Loucy (cell line): Measurements from ENCODE around the gene CASP5.
"Not testable (repeated sequence)": the region's sequence is repeated elsewhere in the genome, so short reads cannot be mapped to it uniquely, and the experiment has no call there.

Source experiments
- H2AFZ ChIP-seq: fragments of 200-600 bp; sonication (generic); 2 replicates; pipeline ENCODE4 v1.6.0; 2016; ENCODE audit warnings: antibody characterized with exemption, mild to moderate bottlenecking, low read length, moderate library complexity
- H3F3A ChIP-seq: fragments of 200-600 bp; 2 replicates; pipeline ENCODE4 v1.6.0; 2016; ENCODE audit warnings: antibody characterized with exemption, low read depth, mild to moderate bottlenecking
- H3K27me3 ChIP-seq: fragments of 200-600 bp; sonication (generic); 2 replicates; pipeline ENCODE4 v1.6.1; 2014; ENCODE audit warnings: low read length, mild to moderate bottlenecking; ENCODE audit not compliant: insufficient read depth, poor library complexity, severe bottlenecking
- H3K36me3 ChIP-seq: fragments of 200-600 bp; sonication (generic); 2 replicates; pipeline ENCODE4 v1.6.1; 2016; ENCODE audit warnings: low read length; ENCODE audit not compliant: insufficient read depth
- H3K4me1 ChIP-seq: fragments of 200-600 bp; sonication (generic); 2 replicates; pipeline ENCODE4 v1.5.1; 2014; ENCODE audit warnings: low read length, mild to moderate bottlenecking; ENCODE audit not compliant: insufficient read depth, poor library complexity, severe bottlenecking
- H3K4me2 ChIP-seq: fragments of 200-600 bp; sonication (generic); 2 replicates; pipeline ENCODE4 v1.6.0; 2014; ENCODE audit warnings: antibody characterized with exemption, low read length, low read depth, mild to moderate bottlenecking; ENCODE audit not compliant: poor library complexity, severe bottlenecking
- H3K4me3 ChIP-seq: fragments of 200-600 bp; sonication (generic); 2 replicates; pipeline ENCODE4 v1.5.1; 2014; ENCODE audit warnings: low read length, mild to moderate bottlenecking, mixed read lengths; ENCODE audit not compliant: poor library complexity, severe bottlenecking
- H3K79me2 ChIP-seq: fragments of 200-600 bp; sonication (generic); 2 replicates; pipeline ENCODE4 v1.6.1; 2014; ENCODE audit warnings: low read length; ENCODE audit not compliant: insufficient read depth
- H3K9ac ChIP-seq: fragments of 200-600 bp; sonication (generic); 2 replicates; pipeline ENCODE4 v1.6.0; 2014; ENCODE audit warnings: mild to moderate bottlenecking, low read depth, low read length, moderate library complexity; ENCODE audit not compliant: poor library complexity, severe bottlenecking
- H3K9me2 ChIP-seq: fragments of 200-600 bp; sonication (generic); replicated peaks from 2 replicates; pipeline ENCODE4 v1.6.1; 2016; ENCODE audit warnings: low read depth, low read length, mixed read lengths
- H3K9me3 ChIP-seq: fragments of 200-600 bp; sonication (generic); 2 replicates; pipeline ENCODE4 v1.6.1; 2014; ENCODE audit warnings: mild to moderate bottlenecking, antibody characterized with exemption, low read length, low read depth; ENCODE audit not compliant: insufficient read depth
- H4K20me1 ChIP-seq: fragments of 200-600 bp; sonication (generic); 2 replicates; pipeline ENCODE4 v1.6.0; 2014; ENCODE audit warnings: antibody characterized with exemption, low read length, mild to moderate bottlenecking; ENCODE audit not compliant: insufficient read depth, poor library complexity, severe bottlenecking
- CTCF ChIP-seq: fragments of 200-600 bp; sonication (generic); conservative IDR thresholded peaks from 2 replicates; pipeline ENCODE4 v1.5.1; 2014; ENCODE audit warnings: mild to moderate bottlenecking, antibody characterized with exemption, low read length
- EZH2phosphoT487 ChIP-seq: fragments of 200-600 bp; IDR thresholded peaks from 2 replicates; pipeline ENCODE4 v1.6.1; 2018; ENCODE audit warnings: antibody characterized with exemption, mild to moderate bottlenecking, moderate library complexity, borderline replicate concordance

CASP5 gene

GRCh38 chr11:104979839-104980238 lies 43.1 kb downstream of the CASP5 start:
- TF ChIP-seq EZH2phosphoT487 (no peak), CTCF (no peak)
- no peaks in the 10 kb centered on the region for H3K9me3 ChIP-seq
- no peaks in the 10 kb centered on the region for H3K79me2 ChIP-seq
- H3K4me1 ChIP-seq, result no peaks in the 10 kb centered on the region
- H3F3A ChIP-seq, result no peaks in the 10 kb centered on the region
- no peak overlapping the region for H3K4me3 ChIP-seq
- no peak overlapping the region for H2AFZ ChIP-seq
- no peaks in the 10 kb centered on the region for H3K9me2 ChIP-seq
- H3K27me3 ChIP-seq, result no peaks in the 10 kb centered on the region
- H3K4me2 ChIP-seq, result no peak overlapping the region
- no peaks in the 10 kb centered on the region for H3K36me3 ChIP-seq
- no peak overlapping the region for H3K9ac ChIP-seq
- no peaks in the 10 kb centered on the region for H4K20me1 ChIP-seq

GRCh38 chr11:104973616-104974015 lies 49.4 kb downstream of the CASP5 start:
- H3F3A ChIP-seq, result no peaks in the 10 kb centered on the region
- H3K4me2 ChIP-seq, result no peak overlapping the region
- H3K4me3 ChIP-seq, result no peak overlapping the region
- H3K9me2 ChIP-seq, result no peaks in the 10 kb centered on the region
- no peaks in the 10 kb centered on the region for H3K79me2 ChIP-seq
- no peaks in the 10 kb centered on the region for H3K27me3 ChIP-seq
- H3K4me1 ChIP-seq, result peaks cover 4% of the 10 kb centered on the region
- H2AFZ ChIP-seq, result no peak overlapping the region
- no peaks in the 10 kb centered on the region for H3K36me3 ChIP-seq
- H3K9ac ChIP-seq, result no peak overlapping the region
- no peaks in the 10 kb centered on the region for H4K20me1 ChIP-seq
- TF ChIP-seq CTCF (no peak), EZH2phosphoT487 (no peak)
- peaks cover 13% of the 10 kb centered on the region; the same call in 1 of the 2 replicates for H3K9me3 ChIP-seq

DNA sequence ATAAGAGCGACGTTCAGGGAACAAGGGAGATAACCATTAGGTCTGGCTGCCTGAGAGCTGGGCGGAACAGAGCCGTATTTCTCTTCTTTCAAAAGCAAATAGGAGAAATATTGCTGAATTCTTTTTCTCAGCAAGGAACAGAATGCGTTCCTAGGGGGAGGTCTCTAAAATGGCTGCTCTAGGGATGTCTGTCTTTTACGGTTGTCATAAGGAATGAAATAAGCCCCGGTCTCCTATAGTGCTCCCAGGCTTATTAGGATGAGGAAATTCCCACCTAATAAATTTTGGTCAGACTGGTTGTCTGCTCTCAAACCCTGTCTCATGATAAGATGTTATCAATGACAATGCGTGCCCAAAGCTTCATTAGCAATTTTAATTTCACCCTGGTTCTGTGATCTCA lies 50.0 kb downstream of the CASP5 start:
- peaks cover 13% of the 10 kb centered on the region; the same call in 1 of the 2 replicates for H3K9me3 ChIP-seq
- H3K27me3 ChIP-seq, H4K20me1 ChIP-seq, H2AFZ ChIP-seq, H3K9ac ChIP-seq, H3K9me2 ChIP-seq, H3K4me3 ChIP-seq, H3F3A ChIP-seq, H3K36me3 ChIP-seq, H3K4me1 ChIP-seq, H3K4me2 ChIP-seq, H3K79me2 ChIP-seq: not testable (repeated sequence)

- Histone ChIP-seq H3K4me1 (peaks cover 22% of the 10 kb centered on the region), H3K79me2 (peaks cover 9% of the 10 kb centered on the region; the same call in 1 of the 2 replicates), H3K9me3 (peaks cover 13% of the 10 kb centered on the region; the same call in 1 of the 2 replicates), H3K4me3 (no peak overlapping the region), H3K9me2 (no peaks in the 10 kb centered on the region), H3F3A (no peaks in the 10 kb centered on the region), H2AFZ (no peak overlapping the region), H3K36me3 (no peaks in the 10 kb centered on the region), H4K20me1 (no peaks in the 10 kb centered on the region), H3K9ac (no peak overlapping the region), H3K4me2 (no peak overlapping the region), H3K27me3 (no peaks in the 10 kb centered on the region)
- no peak for TF ChIP-seq CTCF
- no peak for TF ChIP-seq EZH2phosphoT487
Measured at GRCh38 chr11:104970756-104971155, 52.2 kb downstream of the CASP5 start.
